H7 (cell line): ENCODE measurements around the gene BICRA. TPM values are rescaled to one million over a fixed set of nuclear protein-coding genes. Genes with fewer than 3 reads are reported as not detected.

ENCODE experiments used
- DNase-seq: peaks from one replicate; pipeline ENCODE4 v3.0.0; 2012
- H3K27me3 ChIP-seq: 2 replicates; pipeline ENCODE4 v1.6.0; 2011; ENCODE audit warnings: mild to moderate bottlenecking, low read length; ENCODE audit not compliant: control insufficient read depth, insufficient read depth
- H3K36me3 ChIP-seq: replicated peaks from 2 replicates; pipeline ENCODE4 v1.5.1; 2011; ENCODE audit warnings: low read length; ENCODE audit not compliant: control insufficient read depth, insufficient read depth
- H3K4me3 ChIP-seq: 2 replicates; pipeline ENCODE4 v1.5.1; 2011; ENCODE audit warnings: low read depth, mild to moderate bottlenecking, control low read depth, low read length, moderate library complexity; ENCODE audit not compliant: insufficient read depth
- total RNA-seq: library from RNA; depleted of rRNA; stranded (reverse); fragments of >200 nt; shearing (Covaris generic); gene quantifications from 2 replicates; pipeline ENCODE4 v1.2.3, GENCODE V29; 2014

BICRA gene
- total RNA-seq, 1 experiment from 2014 or later, result 3.4 TPM

DNA sequence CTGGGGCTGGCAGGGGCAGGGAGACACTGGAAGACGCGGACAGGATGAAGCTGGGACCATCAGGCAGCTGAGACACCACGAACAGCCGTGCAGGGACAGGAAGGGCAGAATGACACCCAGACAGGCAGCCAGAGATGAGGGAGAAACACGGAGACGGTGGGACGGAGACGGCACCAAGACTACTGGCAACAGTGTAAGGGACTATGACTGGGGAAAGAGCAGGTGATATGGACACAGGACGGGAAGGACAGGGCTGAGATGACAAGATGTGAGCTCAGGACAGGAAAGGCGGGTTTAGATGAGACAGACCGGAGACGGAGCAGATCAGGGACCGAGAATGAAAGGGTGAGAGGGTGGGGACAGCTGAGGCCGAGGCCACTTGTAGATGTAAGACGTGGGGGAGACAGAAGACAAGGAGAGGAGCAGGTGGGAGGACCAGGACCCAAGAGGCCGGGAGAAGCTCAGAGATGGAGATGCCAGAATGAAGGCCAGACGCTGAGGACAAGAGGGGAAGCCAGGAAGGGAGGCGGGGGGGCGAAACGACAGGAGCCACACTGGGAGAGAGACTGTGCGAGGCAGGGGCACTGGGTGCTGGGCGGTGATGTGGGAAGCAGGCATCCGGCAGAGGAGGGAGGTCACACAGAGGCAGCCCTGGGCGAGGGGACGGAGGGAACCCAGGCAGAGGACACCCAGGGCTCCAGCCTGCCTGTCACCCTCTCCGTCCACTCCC, 86.8 kb downstream of the BICRA start:
- Histone ChIP-seq H3K36me3 (peaks cover 6% of the 10 kb centered on the region), H3K27me3 (no peaks in the 10 kb centered on the region), H3K4me3 (no peak overlapping the region)
- peak; percentile 51 for DNase-seq

DNA sequence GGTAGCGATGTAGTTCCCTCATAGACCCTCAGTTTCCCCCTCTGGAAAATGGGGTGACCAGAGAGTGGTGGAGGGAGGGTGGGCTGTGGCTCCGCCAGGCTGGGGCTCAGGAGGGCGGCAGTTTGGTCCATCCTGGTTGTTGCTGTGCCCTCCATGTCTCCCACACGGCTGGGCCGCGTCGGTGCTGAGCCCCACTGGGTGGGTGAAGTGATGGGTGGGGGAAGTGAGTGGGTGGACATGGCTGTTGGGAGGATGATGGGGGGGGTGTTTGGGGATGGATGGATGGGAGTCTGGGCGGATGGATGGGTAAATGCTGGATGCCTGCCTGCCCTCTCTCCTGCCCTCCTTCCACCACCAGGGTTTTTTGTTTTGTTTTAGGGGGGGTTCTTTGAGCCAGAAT, 87.7 kb downstream of the BICRA start:
- H3K27me3 ChIP-seq, result no peaks in the 10 kb centered on the region
- no peak overlapping the region for H3K4me3 ChIP-seq
- DNase-seq, result peak; percentile 48
- H3K36me3 ChIP-seq, result peaks cover 6% of the 10 kb centered on the region

DNA sequence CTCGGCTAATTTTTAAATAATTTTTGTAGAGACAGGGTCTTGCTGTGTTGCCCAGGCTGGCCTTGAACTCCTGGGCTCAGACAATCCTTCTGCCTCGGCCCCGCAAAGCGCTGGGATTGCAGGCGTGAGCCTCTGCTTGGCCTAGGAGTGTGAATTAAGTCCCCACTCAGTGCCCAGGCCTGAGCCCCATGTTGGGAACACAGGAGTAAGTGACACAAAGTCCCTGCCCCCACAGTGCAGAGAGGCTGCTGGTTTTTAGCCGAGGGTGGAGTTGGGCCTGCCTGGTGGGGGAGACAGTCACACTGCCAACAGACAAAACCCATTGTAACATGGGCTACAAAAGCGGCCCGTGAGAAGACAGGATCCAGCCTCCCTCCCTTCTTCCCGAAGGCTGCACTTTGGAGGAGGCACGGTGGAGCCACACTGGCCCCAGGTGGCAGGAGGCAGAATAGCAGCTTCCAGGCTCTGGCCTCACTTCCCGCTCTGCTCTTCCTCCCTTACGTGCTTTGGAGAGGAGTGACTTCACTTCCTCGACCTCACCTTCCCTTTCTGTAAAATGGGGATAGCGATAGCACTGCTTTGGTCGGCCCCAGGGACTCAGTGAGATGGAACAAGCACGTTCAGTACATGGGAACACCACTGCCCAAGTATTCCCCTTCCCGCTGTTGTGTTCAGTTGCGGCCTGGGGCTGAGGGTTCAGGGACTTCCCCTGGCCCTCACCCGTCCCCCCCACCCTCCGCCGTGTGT, 89.1 kb downstream of the BICRA start:
- H3K4me3 ChIP-seq, result no peak overlapping the region
- no peaks in the 10 kb centered on the region for H3K27me3 ChIP-seq
- peaks cover 3% of the 10 kb centered on the region for H3K36me3 ChIP-seq
- DNase-seq, result peak; percentile 96

DNA sequence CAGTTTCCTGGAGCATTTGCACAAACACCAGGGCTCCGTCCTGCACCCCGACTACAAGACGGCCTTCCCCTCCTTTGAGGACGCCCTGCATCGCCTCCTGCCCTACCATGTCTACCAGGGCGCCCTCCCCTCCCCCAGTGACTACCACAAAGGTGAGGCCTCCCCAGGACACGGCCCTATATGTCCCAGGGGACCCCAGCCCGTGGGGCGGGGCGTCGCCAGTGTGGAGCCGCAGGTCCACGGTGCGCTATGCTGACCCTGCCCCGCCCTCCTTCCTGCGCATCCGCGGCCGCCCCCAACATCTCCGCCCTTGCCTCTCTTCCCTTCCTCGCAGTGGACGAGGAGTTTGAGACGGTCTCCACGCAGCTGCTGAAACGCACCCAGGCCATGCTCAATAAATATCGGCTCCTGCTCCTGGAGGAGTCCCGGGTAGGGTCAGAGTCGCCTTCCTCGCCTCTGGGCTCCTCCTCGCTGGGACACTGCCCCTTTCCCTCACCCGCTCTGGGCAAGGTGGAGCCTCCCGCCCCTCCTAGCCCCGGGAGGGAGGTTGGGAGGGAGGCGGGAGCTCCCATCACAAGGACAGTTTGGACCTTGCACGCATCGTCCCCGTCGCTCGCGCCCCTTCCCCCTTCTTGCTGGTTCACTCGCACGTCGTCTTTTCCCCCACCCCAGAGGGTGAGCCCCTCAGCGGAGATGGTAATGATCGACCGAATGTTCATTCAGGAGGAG, 89.9 kb downstream of the BICRA start:
- DNase-seq, result peak; percentile 54
- Histone ChIP-seq H3K36me3 (peaks cover 3% of the 10 kb centered on the region), H3K4me3 (no peak overlapping the region), H3K27me3 (no peaks in the 10 kb centered on the region)

DNA sequence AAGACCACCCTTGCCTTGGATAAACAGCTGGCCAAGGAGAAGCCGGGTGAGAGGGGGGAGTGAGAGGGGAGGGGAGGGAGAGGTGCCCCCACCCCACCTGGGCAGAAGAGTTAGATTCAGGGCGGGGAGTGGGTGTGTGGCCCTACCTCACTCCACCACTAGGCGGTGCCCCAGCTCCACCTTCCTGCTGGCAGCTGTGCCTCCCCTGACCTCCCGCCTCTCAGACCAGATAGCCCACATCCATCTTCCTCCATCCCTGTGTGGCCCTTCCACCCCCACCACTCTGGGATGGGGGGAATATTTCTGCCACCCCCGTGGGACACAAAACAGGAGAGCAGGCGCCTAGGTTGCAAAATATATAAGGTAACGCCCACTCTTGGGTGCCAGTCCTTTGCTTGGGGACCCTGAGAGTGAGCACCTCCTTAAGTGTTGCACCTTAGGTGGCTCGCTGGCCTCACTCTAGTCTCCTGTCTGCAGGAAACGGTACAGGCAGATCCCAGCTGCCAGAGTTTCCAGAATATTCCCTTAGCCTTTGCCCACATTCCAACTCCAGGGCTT, 90.5 kb downstream of the BICRA start:
- Histone ChIP-seq H3K27me3 (no peaks in the 10 kb centered on the region), H3K4me3 (no peak overlapping the region), H3K36me3 (peaks cover 3% of the 10 kb centered on the region)
- DNase-seq, result peak; percentile 96

DNA sequence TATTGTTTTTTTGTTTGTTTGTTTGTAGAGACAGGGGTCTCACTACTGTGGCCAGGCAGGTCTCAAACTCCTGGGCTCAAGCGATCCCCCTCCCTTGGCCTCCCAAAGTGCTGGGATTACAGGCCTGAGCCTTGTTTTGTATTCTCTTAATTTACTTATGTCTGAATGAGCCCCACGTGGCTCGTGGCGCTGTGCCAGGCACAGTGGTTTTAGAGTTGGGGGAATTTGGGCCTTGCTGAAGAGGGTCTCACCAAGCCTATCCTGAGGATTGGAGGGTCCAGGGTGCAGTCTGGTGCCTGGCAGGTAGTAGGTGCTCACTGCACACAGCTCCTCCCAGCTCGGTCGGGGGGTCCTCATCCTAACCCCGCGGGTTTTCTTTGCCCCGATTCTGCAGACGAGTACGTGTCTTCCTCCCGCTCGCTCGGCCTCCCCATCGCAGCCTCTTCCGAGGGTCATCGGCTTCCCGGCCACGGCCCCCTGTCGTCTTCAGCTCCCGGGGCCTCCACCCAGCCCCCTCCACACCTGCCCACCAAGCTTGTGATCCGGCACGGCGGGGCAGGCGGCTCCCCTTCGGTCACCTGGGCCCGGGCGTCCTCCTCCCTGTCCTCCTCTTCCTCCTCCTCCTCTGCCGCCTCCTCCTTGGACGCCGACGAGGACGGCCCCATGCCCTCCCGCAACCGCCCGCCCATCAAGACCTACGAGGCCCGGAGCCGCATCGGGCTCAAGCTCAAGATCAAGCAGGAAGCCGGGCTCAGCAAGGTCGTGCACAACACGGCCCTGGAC, 92.2 kb downstream of the BICRA start:
- Histone ChIP-seq H3K27me3 (no peaks in the 10 kb centered on the region), H3K36me3 (peaks cover 3% of the 10 kb centered on the region), H3K4me3 (no peak overlapping the region)
- no peak for DNase-seq

DNA sequence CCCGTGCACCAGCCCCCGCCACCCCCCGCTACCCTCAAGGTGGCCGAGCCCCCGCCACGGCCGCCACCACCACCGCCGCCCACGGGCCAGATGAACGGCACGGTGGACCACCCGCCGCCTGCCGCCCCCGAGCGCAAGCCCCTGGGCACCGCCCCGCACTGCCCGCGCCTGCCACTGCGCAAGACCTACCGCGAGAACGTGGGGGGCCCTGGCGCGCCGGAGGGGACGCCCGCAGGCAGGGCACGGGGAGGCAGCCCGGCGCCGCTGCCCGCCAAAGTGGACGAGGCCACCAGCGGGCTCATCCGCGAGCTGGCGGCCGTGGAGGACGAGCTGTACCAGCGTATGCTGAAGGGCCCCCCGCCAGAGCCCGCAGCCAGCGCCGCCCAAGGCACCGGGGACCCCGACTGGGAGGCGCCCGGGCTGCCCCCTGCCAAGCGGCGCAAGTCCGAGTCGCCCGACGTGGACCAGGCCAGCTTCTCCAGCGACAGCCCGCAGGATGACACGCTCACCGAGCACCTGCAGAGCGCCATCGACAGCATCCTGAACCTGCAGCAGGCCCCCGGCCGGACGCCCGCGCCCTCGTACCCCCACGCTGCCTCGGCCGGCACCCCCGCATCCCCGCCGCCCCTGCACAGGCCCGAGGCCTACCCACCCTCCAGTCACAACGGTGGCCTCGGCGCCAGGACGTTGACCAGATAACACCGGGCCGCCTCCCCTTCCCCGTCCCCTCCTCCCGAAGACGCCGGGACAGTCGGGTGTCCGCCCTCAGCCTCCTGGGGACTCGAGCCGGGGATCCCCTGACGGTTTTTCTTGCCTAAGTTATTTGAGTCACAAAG, 93.0 kb downstream of the BICRA start:
- DNase-seq, result peak; percentile 43
- Histone ChIP-seq H3K27me3 (no peaks in the 10 kb centered on the region), H3K36me3 (peaks cover 3% of the 10 kb centered on the region; the same call in 1 of the 2 replicates), H3K4me3 (no peak overlapping the region)

DNA sequence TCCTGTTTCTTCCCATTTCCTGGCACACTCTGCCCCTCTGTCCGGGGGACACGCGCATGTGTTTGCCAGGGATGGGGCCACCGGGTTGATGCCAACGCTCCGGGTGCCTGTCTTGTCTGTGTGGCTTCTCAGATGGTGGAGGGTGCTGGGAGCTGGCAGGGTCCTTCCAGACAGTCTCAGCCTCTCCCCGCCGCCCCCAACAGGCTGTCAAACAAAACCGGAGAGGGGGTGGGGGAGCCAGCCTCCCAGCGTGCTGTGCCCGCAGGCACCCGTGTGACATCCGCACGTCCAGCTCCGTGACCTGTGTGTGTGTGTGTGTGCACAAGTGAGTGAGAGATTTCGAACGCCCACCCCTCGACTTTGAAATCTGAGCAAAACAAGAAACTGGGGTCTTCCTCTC, 93.7 kb downstream of the BICRA start:
- Histone ChIP-seq H3K4me3 (no peak overlapping the region), H3K27me3 (no peaks in the 10 kb centered on the region), H3K36me3 (peaks cover 3% of the 10 kb centered on the region; the same call in 1 of the 2 replicates)
- DNase-seq, result no peak

DNA sequence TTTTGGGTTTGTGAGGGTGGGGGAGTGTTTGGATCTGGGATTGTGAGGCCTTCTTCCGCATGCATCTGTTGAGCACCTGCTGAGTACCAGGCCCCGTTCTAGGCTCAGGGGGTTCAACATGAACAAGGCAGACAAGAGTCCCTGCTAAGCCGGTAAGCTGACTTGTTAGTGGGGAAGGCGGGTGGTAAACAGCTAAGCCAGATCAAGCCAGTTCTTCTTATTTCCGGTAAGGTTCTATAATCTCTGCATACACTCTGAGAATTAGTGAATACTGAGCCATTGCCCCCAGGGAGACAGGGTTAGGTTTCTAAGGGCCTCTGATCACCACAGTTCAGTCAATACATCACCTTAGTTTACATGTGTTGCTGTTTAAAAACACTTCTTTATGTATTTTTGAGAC, 94.4 kb downstream of the BICRA start:
- DNase-seq, result no peak
- no peaks in the 10 kb centered on the region for H3K27me3 ChIP-seq
- H3K4me3 ChIP-seq, result no peak overlapping the region
- peaks cover 3% of the 10 kb centered on the region; the same call in 1 of the 2 replicates for H3K36me3 ChIP-seq

DNA sequence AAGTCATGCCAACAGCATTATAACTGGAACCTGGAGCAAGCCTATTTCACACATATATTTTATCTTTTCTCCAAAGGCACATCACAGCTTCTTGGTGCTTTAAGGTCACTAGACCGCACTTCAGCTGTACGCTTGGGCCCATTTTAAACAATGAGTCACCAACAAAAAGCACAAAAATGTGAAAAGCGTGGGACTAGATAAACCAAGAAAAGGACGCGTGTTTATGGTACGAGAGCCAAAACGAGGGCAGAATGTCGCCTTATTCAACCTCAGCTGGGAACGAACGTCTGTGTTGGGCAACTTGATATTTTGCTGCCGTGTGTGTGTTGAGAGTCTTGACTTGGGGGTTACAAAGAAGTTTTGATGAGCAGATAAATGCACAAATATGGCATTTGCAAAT, 95.1 kb downstream of the BICRA start:
- DNase-seq, result no peak
- Histone ChIP-seq H3K36me3 (peaks cover 3% of the 10 kb centered on the region; the same call in 1 of the 2 replicates), H3K4me3 (no peak overlapping the region), H3K27me3 (no peaks in the 10 kb centered on the region)

DNA sequence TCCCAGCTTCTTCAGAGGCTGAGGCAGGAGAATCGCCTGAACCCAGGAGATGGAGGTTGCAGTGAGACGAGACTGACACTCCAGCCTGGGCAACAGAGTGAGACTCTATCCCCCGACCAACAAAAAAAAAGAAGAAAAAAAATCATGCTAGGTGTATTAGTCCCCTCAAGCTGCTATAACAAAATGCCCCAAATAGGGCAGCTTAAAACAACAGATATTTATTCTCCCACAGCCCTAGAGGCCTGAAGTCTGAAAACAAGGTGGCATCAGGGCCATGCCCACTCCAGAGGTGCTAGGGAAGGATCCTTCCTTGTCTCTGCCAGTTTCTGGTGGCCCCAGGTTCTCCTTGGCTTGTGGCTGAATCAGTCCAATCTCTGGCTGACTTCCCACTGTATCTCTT, 95.7 kb downstream of the BICRA start:
- Histone ChIP-seq H3K27me3 (no peaks in the 10 kb centered on the region), H3K4me3 (no peak overlapping the region), H3K36me3 (peaks cover 1% of the 10 kb centered on the region; the same call in 1 of the 2 replicates)
- DNase-seq, result no peak

DNA sequence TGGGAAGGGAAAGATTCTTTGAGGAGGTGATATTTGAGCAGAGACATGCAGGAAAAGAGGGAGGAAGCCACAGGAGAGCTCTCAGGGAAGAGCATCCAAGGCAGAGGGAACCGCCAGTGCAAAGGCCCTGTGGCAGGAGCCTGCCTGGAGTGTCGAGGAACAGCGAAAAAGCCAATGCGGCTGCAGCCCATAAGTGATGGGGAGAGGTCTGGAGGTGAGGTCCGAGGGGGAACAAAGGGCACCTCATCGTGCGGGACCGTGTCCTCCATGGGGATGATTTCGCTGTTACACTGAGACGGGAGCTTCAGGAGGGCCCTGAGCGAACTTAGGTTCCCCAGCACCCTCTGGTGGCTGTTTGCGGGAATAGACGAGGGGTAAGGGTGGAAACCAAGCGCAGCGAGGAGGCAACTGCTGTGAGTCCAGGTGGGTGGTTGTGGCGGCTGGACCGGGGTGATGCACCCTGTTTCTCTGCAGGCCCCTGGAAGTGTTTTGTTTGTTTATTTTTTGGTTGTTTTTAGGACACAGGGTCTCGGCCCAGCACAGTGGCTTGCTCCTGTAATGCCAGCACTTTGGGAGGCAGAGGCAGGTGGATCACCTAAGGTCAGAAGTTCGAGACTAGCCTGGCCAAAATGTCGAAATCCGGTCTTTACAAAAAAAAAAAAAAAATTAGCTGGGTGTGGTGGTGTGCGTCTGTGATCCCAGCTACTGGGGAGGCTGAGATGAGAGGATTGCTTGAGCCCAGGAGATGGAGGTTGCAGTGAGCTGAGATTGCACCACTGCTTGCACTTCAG, 98.4 kb downstream of the BICRA start:
- Histone ChIP-seq H3K27me3 (no peaks in the 10 kb centered on the region), H3K4me3 (no peak overlapping the region), H3K36me3 (no peaks in the 10 kb centered on the region; the same call in 1 of the 2 replicates)
- DNase-seq, result peak; percentile 86
